Thoracic aorta (tissue), 2 donors: ENCODE measurements around the gene GNA14. TPM values are rescaled to one million over a fixed set of nuclear protein-coding genes. Genes with fewer than 3 reads are reported as not detected.

Source experiments
- ATAC-seq: fragments of 150-250 bp; one replicate; pipeline ENCODE4 v1.8.0; 2017; ENCODE audit warnings: low read depth; ENCODE audit not compliant: insufficient number of reproducible peaks, low FRiP score
- DNase-seq: peaks from one replicate; pipeline ENCODE4 v3.0.0-alpha.2; 2020; ENCODE audit warnings: low spot score
- H3K27ac ChIP-seq, 2 donors: fragments of 200-600 bp; sonication (generic); 1 replicate in 1 of 2; 2 replicates in 1 of 2; pipeline ENCODE4 v1.5.1; 2016; ENCODE audit warnings: mild to moderate bottlenecking in 2 of 2, moderate library complexity in 2 of 2
- H3K27me3 ChIP-seq: fragments of 200-600 bp; sonication (generic); replicated peaks from 2 replicates; pipeline ENCODE4 v1.6.0; 2016; ENCODE audit warnings: mild to moderate bottlenecking; ENCODE audit not compliant: insufficient read depth
- H3K36me3 ChIP-seq: fragments of 200-600 bp; sonication (generic); one replicate; pipeline ENCODE4 v1.5.1; 2016
- H3K4me1 ChIP-seq, 2 donors: fragments of 200-600 bp; sonication (generic); 1 replicate in 1 of 2; 2 replicates in 1 of 2; pipeline versions ENCODE4 v1.5.1 to v1.6.0; 2016; ENCODE audit warnings: low read depth in 2 of 2, mild to moderate bottlenecking in 1 of 2; ENCODE audit not compliant: control insufficient read depth in 1 of 2
- H3K4me3 ChIP-seq: fragments of 200-600 bp; sonication (generic); 2 replicates; pipeline ENCODE4 v1.5.1; 2016; ENCODE audit warnings: mild to moderate bottlenecking
- H3K9me3 ChIP-seq: fragments of 200-600 bp; sonication (generic); 2 replicates; pipeline ENCODE4 v1.5.1; 2016
- total RNA-seq, 2 donors: library from RNA; depleted of rRNA; stranded (reverse); fragments of >200 nt; gene quantifications; one replicate each; pipeline versions ENCODE4 v1.1.0 to v1.2.3, GENCODE V29; 2016
- TF ChIP-seq, protein P1 (sequence below): fragments of 200-600 bp; sonication (generic); IDR thresholded peaks from one replicate; pipeline ENCODE4 v1.5.1; 2019; ENCODE audit warnings: antibody characterized with exemption

The GNA14 gene
- total RNA-seq, 2 donors from 2014 or later: 5.8 to 8.4 TPM

DNA sequence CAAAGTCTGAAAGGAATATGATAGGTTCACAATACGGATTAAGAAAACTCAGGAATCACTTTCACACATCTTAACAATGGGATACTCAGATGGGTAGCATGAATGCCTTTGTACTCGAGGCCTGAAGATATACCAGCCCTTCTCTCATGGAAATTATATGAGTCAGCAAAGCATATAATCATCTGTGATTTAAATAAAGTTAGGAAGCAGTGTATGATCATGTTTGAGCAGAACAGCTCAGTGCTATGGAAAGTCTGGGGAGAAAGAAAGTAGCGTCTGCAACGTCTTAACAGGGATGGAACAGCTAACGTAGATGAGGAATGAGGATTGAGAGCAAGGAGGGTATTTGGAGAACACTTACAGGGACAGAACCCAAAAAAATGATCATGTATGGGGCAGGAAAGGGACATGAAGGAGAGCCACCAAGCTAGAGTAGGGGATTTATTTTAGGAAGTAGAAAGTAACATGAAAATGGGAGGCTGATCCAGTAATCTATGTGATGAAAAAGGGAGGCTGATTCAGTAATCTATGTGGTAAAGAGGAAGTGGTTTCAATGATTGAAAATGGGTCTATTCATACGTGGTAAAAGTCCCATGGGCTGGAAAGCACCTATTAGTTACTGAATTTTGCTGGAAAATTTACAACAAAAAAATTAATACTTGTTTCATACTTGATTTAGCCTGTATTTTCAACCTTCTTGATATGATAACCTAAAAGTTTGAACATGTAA lies 85.9 kb downstream of the GNA14 start:
- no peak overlapping the region for H3K4me3 ChIP-seq

DNA sequence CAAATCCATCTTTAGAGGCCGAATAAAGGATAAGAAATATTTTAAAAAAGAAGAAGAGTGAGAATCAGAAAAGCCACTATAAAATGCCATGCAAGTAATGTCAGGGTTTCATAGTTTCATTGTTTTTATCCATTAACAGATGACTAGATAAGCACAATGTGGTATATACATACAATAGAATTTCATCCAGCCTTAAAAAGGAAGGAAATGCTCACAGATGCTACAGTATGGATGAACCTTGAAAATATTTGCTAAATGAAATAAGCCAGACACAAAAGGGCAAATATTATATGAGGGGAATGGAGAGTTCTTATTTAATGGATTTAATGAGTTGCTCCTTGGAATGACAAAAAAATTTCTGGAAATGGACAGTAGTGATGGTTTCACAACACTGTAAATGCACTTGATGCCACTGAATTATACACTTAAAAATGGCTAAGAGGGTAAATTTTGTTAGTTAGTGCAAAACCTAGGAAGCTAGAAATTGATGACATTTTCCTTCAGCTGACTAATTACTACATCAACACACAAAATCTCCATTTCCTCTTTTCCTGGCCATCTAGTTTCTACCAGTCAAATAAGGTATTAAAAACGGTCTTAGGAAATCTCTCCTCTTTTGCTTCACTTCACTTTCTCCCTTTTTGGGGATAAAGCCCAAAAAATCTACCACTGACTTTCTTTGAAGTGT lies 86.6 kb downstream of the GNA14 start:
- no peak overlapping the region for H3K27ac ChIP-seq
- DNase-seq (no peak), ATAC-seq (no peak)
- TF ChIP-seq, protein P1, sequence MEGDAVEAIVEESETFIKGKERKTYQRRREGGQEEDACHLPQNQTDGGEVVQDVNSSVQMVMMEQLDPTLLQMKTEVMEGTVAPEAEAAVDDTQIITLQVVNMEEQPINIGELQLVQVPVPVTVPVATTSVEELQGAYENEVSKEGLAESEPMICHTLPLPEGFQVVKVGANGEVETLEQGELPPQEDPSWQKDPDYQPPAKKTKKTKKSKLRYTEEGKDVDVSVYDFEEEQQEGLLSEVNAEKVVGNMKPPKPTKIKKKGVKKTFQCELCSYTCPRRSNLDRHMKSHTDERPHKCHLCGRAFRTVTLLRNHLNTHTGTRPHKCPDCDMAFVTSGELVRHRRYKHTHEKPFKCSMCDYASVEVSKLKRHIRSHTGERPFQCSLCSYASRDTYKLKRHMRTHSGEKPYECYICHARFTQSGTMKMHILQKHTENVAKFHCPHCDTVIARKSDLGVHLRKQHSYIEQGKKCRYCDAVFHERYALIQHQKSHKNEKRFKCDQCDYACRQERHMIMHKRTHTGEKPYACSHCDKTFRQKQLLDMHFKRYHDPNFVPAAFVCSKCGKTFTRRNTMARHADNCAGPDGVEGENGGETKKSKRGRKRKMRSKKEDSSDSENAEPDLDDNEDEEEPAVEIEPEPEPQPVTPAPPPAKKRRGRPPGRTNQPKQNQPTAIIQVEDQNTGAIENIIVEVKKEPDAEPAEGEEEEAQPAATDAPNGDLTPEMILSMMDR: no peak
- H3K4me1 ChIP-seq: no peaks in the 10 kb centered on the region
- H3K9me3 ChIP-seq: no peaks in the 10 kb centered on the region
- no peak overlapping the region for H3K4me3 ChIP-seq
- no peaks in the 10 kb centered on the region for H3K27me3 ChIP-seq
- no peaks in the 10 kb centered on the region for H3K36me3 ChIP-seq

More for the DNA sequence above, 85.9 kb downstream of the GNA14 start:
- no peaks in the 10 kb centered on the region for H3K4me1 ChIP-seq
- no peak overlapping the region for H3K27ac ChIP-seq
- no peak for ATAC-seq
- no peak for DNase-seq
- no peaks in the 10 kb centered on the region for H3K36me3 ChIP-seq
- TF ChIP-seq, protein P1: no peak
- H3K27me3 ChIP-seq: no peaks in the 10 kb centered on the region
- H3K9me3 ChIP-seq: no peaks in the 10 kb centered on the region

DNA sequence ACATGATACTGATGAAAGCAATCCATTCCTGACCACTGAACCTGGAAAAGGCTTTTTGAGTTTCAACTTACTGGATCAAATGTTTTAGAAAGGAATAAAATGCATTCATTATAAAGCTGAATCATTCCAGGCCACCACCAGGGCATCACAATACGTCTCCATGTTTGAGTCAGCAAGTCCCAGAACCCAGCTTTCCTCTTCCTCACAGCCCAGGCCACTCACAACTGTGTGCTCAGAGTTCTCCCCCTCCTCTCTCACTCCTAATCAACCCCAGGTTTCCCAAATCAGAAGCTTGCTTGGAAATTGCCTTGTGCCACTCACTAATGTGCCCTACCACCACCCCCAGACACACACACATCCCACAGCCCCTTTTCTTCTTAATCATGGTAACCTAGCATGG lies 91.7 kb downstream of the GNA14 start:
- H3K27ac ChIP-seq: no peak overlapping the region
- TF ChIP-seq, protein P1: no peak
- H3K4me3 ChIP-seq: no peak overlapping the region
- H3K36me3 ChIP-seq: no peaks in the 10 kb centered on the region
- H3K4me1 ChIP-seq: no peaks in the 10 kb centered on the region
- no peak for DNase-seq
- H3K9me3 ChIP-seq: no peaks in the 10 kb centered on the region
- no peak for ATAC-seq
- no peaks in the 10 kb centered on the region for H3K27me3 ChIP-seq

DNA sequence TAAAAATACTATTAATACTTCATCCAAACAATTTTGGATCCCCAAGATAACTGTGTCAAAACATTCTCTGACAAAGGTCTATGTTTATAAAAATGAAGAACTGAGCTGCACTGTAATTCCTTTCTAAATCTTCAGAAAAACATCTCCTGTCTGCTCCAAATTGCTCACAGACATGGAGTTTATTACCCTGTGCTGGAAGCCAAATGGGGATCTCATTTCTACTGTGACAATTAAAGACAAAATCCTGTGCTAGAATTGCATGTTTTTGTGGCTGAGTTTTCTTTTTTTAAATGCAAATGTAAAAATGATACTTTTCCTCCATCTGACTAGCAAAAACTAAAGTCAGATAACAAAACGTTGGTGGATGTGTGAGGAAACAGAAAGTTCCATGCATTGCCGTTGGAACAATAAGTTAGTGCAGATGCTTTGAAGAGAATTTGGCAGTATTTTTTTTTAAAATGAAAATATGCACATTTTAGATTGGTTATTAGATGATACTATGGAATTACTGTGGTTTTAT lies 93.5 kb downstream of the GNA14 start:
- Histone ChIP-seq H3K4me3 (no peak overlapping the region), H3K4me1 (no peaks in the 10 kb centered on the region), H3K9me3 (no peaks in the 10 kb centered on the region), H3K36me3 (no peaks in the 10 kb centered on the region), H3K27ac (no peak overlapping the region), H3K27me3 (no peaks in the 10 kb centered on the region)
- TF ChIP-seq, protein P1: no peak
- DNase-seq (no peak), ATAC-seq (no peak)

DNA sequence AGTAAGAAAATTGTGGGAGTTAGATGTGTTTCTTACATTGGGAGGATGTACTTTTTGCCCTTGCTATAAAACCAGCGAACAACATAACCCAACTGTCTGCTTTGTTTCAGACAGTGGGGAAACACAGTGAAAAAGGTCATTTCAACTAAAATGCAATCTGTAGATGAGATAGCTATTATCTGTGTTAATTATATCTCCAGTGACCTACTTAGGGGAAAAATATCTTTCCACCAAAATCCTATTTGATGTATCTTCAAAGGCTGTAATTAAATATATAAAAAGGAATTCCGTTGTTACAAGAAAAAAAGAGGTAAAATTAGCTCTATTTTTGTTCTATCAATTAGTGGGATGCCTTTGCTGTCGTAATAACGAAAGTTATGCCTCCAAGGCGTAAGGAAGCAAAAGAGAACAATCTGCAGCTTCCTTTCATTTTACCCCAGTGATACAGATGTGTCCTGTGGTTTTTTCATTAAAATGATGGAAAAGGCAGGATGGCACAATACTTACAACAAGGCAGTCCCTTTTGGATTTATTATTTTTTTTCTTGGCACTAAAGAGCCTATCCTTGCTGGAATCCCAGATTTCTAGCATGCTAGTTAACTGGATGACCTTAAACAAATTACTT lies 100.9 kb downstream of the GNA14 start:
- DNase-seq (no peak), ATAC-seq (no peak)
- Histone ChIP-seq H3K27ac (no peak overlapping the region), H3K4me3 (no peak overlapping the region), H3K36me3 (no peaks in the 10 kb centered on the region), H3K9me3 (peaks cover 2% of the 10 kb centered on the region), H3K27me3 (no peaks in the 10 kb centered on the region), H3K4me1 (no peaks in the 10 kb centered on the region)
- TF ChIP-seq, protein P1: no peak
